DMS114 treated with DMSO at 0.1 percent for 48 hours (cell line): ENCODE measurements around the gene PDK3.

Source experiments
- DNase-seq: peaks from one replicate; lab custom pipeline; 2025; ENCODE audit not compliant: unreplicated experiment; lab: John Stamatoyannopoulos, UW

PDK3 gene

DNA sequence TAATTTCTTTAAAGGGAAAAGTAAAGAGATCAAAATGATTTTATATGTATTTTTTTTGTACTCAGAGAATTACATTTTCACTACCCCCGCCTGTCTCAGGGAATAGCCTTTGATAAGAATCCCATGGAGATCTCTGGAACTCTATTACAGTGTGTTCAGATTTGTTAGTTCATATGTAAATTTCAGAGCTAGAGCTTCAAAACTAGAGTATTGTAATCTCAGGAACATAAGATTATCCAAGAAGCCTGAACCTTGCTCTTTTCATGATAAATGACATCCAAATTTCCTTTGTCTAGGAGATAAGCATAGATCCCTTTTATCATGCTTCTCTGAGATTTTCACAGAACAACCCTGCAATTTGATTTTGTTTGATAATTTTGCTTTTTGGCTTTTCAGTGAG, 82.9 kb downstream of the PDK3 start:
- DNase-seq: no peak

DNA sequence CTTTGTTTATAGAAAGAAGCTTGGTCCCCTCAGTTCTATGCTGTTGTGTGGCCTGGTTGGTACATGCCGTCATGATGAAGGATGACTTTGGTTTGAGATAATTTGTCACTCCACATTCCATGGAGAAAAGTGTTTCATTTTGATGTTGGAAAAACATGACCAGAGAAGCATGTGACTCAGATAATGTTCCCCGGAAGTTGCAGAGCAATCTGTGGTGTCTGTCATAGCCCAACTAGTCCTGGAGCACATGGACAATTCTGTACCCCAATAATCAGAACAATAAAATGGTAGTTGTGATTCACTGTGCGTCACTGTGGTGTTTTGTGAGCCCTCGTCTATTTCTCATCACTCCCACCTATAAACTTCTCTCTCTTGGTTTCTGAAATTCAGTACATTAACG, 85.1 kb downstream of the PDK3 start:
- DNase-seq: no peak

- no peak for DNase-seq
Measured at GRCh38 chrX:24553011-24553410, 87.9 kb downstream of the PDK3 start.

DNA sequence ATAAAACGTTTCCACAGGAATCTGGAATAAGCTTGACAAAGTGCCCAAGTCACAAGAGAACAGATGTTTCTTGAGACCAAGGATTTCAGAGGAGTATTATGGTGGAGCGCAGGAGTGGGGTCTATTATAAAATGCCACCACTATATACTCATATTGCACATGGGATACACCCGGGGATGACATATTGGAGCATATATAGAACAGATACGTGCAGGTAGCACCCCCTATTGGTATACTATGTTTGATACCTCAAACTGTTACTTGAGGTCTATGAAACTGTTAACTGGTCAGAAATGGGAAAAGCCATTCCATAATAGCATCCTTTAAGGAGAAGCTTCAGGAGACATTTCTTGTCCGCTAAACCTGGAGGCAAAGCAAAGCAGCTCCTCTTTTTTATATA, 96.0 kb downstream of the PDK3 start:
- DNase-seq: no peak

- no peak for DNase-seq
Measured at GRCh38 chrX:24563291-24564010, 98.4 kb downstream of the PDK3 start.

- DNase-seq: no peak
Measured at GRCh38 chrX:24566240-24566639, 101.2 kb downstream of the PDK3 start.

GRCh38 chrX:24567169-24567568, 102.1 kb downstream of the PDK3 start:
- no peak for DNase-seq

GRCh38 chrX:24574743-24575142, 109.7 kb downstream of the PDK3 start:
- no peak for DNase-seq

DNA sequence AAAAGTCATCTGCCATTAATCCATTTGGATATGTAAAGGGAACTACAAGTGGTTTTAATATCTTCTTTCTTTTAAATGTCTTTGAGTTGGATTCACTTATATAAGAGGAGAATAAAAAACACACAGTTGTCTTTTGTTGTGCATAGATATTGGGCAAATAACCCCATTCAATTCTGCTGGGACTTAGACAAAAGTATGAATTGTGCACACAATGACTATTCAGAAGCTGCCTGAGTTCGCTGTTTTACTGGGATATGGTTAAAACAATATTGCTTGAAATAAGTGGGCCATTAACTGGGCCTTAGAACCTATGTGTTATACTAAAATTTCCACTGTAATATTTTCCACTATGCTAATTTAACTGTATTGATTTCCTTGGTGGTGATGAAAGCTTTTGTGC, 110.4 kb downstream of the PDK3 start:
- no peak for DNase-seq

- DNase-seq: no peak
Measured at GRCh38 chrX:24577091-24577490, 112.0 kb downstream of the PDK3 start.
